Breast epithelium (tissue), 4 donors: ENCODE results near the gene RFC5. TPM values are rescaled to one million over a fixed set of nuclear protein-coding genes. Genes with fewer than 3 reads are reported as not detected.

Experiments
- DNase-seq, 2 donors: peaks; one replicate each; pipeline ENCODE4 v3.0.0-alpha.2; 2019; ENCODE audit warnings: low spot score in 2 of 2
- H3K27ac ChIP-seq, 2 donors: fragments of 200-600 bp; sonication (generic) in 1 of 2; one replicate each; pipeline ENCODE4 v1.5.1; 2016 to 2019; ENCODE audit warnings: mild to moderate bottlenecking in 1 of 2
- H3K27me3 ChIP-seq, 2 donors: fragments of 200-600 bp; sonication (generic) in 1 of 2; one replicate each; pipeline versions ENCODE4 v1.5.1 to v1.6.0; 2017 to 2019; ENCODE audit warnings: control low read depth in 1 of 2, mild to moderate bottlenecking in 1 of 2
- H3K36me3 ChIP-seq: fragments of 200-600 bp; one replicate; pipeline ENCODE4 v1.5.1; 2019
- H3K4me1 ChIP-seq, 2 donors: fragments of 200-600 bp; sonication (generic); one replicate each; pipeline ENCODE4 v1.5.1; 2016 to 2019; ENCODE audit warnings: control low read depth in 1 of 2
- H3K4me3 ChIP-seq, 3 donors: fragments of 200-600 bp; sonication (generic); 1 replicate in 2 of 3; 2 replicates in 1 of 3; pipeline ENCODE4 v1.5.1; 2016 to 2019; ENCODE audit warnings: mild to moderate bottlenecking in 3 of 3, moderate library complexity in 2 of 3
- H3K9me3 ChIP-seq, 2 donors: fragments of 200-600 bp; sonication (generic) in 1 of 2; one replicate each; pipeline ENCODE4 v1.5.1; 2016 to 2019; ENCODE audit warnings: control low read depth in 1 of 2
- CTCF ChIP-seq, 3 donors: fragments of 450-650 bp; IDR thresholded peaks; one replicate each; pipeline ENCODE4 v1.5.1; 2016 to 2017; ENCODE audit warnings: antibody characterized with exemption in 3 of 3, mild to moderate bottlenecking in 3 of 3, moderate library complexity in 3 of 3
- POLR2A ChIP-seq: fragments of 450-650 bp; IDR thresholded peaks from one replicate; pipeline ENCODE4 v1.6.1; 2016; ENCODE audit warnings: antibody characterized with exemption, mild to moderate bottlenecking, moderate library complexity
- POLR2AphosphoS5 ChIP-seq, 3 donors: sonication (generic); formaldehyde crosslinking; IDR thresholded peaks; one replicate each; pipeline ENCODE4 v1.6.1; 2017; ENCODE audit warnings: antibody characterized with exemption in 3 of 3
- intact Hi-C: fragments of 100-400 bp; cut with DNase I; formaldehyde crosslinking; loops from one replicate; pipeline ENCODE4 v1.15.1; 2023; ENCODE audit warnings: low total_unique reads
- total RNA-seq, 3 donors: library from RNA; depleted of rRNA; stranded (reverse); fragments of >200 nt; gene quantifications; one replicate each; pipeline ENCODE4 v1.1.0, GENCODE V29; 2016

RFC5 gene
- total RNA-seq: 10 to 100 TPM in 2 of 3 donors, 1 to 10 TPM in 1; 9.3 to 19.3 (median 16.1) TPM

GRCh38 chr12:118016424-118017264 lies at the start of gene RFC5:
Gene RFC5 (plus strand): TSS chr12:118016703. CDS start chr12:118016828, 125 bp downstream.
- Histone ChIP-seq H3K4me3 (peak within 1 kb of the TSS; percentile 94 to 95 (median 94)), H3K27ac (peak within 1 kb of the TSS; percentile 50 to 58), H3K4me1 (no peaks in the 10 kb centered on the region), H3K36me3 (no peaks in the 10 kb centered on the region), H3K9me3 (no peaks in the 10 kb centered on the region), H3K27me3 (no peaks in the 10 kb centered on the region)
- TF ChIP-seq POLR2AphosphoS5 (IDR thresholded peaks at IDR 0.05): peak; percentile 32 to 62 (median 51)
- TF ChIP-seq CTCF (IDR thresholded peaks at IDR 0.05): peak in 1 of 3 donors; percentile 2
- TF ChIP-seq POLR2A: no peak
- intact Hi-C loops: no loop called here
- DNase-seq: peak; percentile 95 to 98

GRCh38 chr12:117967043-117967442 lies 49.5 kb upstream of the RFC5 start:
- Histone ChIP-seq H3K4me1 (no peaks in the 10 kb centered on the region), H3K27me3 (peaks cover 0 to 15% of the 10 kb centered on the region in 2 donors), H3K27ac (no peak overlapping the region), H3K9me3 (peaks cover 7 to 16% of the 10 kb centered on the region in 2 donors), H3K4me3 (no peak overlapping the region), H3K36me3 (no peaks in the 10 kb centered on the region)
- intact Hi-C loops: no loop called here
- no peak for DNase-seq
- no peak for TF ChIP-seq POLR2AphosphoS5 (IDR thresholded peaks at IDR 0.05)
- no peak for TF ChIP-seq CTCF (IDR thresholded peaks at IDR 0.05)
- TF ChIP-seq POLR2A: no peak

- Histone ChIP-seq H3K36me3 (no peaks in the 10 kb centered on the region), H3K9me3 (peaks cover 7 to 20% of the 10 kb centered on the region in 2 donors), H3K4me3 (no peak overlapping the region), H3K27ac (no peak overlapping the region), H3K27me3 (peaks cover 0 to 15% of the 10 kb centered on the region in 2 donors), H3K4me1 (no peaks in the 10 kb centered on the region)
- TF ChIP-seq POLR2A (no peak), POLR2AphosphoS5 (IDR thresholded peaks at IDR 0.05) (no peak), CTCF (IDR thresholded peaks at IDR 0.05) (no peak)
- intact Hi-C loops: no loop called here
- DNase-seq: no peak
These were observed 49.0 kb upstream of the RFC5 start for GRCh38 chr12:117967512-117967911.

GRCh38 chr12:117968151-117968789 lies 48.2 kb upstream of the RFC5 start:
- H3K4me1 ChIP-seq: no peaks in the 10 kb centered on the region
- DNase-seq: no peak
- H3K27me3 ChIP-seq: peaks cover 0 to 15% of the 10 kb centered on the region in 2 donors
- TF ChIP-seq CTCF (IDR thresholded peaks at IDR 0.05) (no peak), POLR2AphosphoS5 (IDR thresholded peaks at IDR 0.05) (no peak), POLR2A (no peak)
- H3K4me3 ChIP-seq: peak overlapping the region in 2 of 3 donors; percentile 62 to 67
- peaks cover 7 to 20% of the 10 kb centered on the region in 2 donors for H3K9me3 ChIP-seq
- intact Hi-C loops: no loop called here
- H3K36me3 ChIP-seq: no peaks in the 10 kb centered on the region
- peak overlapping the region in 1 of 2 donors; percentile 42 for H3K27ac ChIP-seq
